CD4-positive, alpha-beta T cell treated with Interleukin-2 at 100 ng/mL for 4 hours (primary cell): ENCODE data around the gene XNDC1N.
A peak's percentile ranks its signal among the peaks of the same experiment; 100 is the strongest.

Experiments
- DNase-seq: peaks from one replicate; pipeline ENCODE4 v3.0.0-alpha.2; 2020; ENCODE audit warnings: low spot score

The XNDC1N gene

DNA sequence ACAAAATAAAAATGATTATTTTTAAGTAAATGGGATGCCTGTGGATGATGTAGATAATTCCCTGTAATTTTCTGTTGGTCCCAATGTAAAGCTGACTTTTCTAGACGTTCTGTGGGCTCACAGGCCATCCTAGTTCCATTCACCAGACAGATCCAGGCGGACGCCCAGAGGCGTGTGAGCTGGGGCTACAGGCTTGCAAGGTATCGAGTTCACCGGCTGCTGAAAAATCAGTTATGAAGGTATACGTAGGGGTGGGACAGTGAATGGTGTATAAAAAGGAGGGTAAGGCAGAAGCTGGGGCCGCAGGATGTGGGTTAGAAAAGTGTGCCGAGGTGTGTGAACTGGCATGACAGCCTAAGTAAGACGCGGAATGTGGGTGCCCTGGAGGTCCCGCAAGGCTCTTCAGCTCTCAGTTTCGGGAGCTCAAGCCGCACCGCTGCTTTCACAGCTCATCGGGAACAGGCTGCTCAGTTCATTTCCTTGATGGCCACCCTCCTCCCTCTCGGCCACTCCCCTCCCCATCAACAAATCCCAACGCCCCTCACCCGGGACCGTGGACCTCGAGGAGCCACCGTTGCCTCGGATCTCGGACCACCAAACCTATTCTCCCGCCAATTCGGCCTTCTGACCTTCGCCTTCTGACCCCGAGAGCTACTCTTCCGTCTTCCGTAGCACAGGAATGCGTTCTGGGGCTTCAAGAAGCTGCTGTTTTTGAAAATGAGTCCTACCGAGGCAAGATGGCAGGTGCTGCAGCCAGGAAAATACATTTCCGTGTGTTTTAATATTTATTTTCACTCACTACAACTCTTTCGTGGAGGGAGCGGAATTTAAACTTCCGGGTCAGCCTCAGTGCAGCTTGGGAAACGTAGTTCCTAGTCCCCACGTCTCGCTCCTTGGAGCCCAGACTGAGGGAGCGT lies at the start of gene XNDC1N:
TSS of gene XNDC1N (minus strand) at position 775 of the 917 bp plus-strand sequence. CDS start 5,241 bp downstream, outside the sequence.
- peak; percentile 81 for DNase-seq

GRCh38 chr11:71977743-71978418 lies 49.5 kb upstream of the XNDC1N start:
- peak; percentile 63 for DNase-seq

DNA sequence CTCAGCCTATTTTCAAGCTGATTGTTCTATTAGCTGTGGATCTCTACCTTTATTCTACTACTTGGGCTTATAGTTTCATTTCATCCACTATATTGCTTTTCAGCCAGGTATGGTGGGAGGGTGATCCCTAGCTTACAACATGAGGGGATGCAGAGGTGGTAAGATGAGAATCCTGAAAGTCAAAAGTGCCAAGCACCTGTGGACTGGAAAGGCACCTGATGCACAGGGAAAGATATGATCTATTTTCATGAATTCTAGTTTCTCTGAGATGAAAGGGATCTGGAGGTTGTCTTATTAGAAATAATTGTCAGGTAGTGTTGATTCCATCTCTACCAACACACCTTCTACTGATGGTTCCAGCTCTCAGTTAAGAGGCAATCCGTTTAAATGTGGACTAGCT lies 48.7 kb upstream of the XNDC1N start:
- DNase-seq = no peak

- DNase-seq = no peak
Measured at GRCh38 chr11:71976551-71976950, 48.2 kb upstream of the XNDC1N start.

DNA sequence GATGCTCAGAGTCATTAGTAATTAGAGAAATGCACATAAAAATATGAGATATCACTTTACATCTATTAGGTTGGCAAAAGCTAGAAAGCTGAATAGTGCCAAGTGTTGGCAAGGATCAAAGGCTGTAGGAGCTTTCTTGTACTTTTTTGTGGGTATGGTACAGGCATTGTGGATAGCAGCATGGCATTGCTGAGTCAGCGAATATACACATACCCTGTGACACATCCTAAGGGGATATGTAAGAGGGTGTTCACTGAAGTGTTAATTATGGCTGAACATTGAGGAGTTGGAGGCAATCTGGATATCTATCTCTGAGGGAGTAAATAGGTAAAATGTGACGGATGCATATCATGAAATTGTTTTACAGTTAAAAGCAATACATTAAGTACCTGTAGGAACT lies 43.3 kb upstream of the XNDC1N start:
- DNase-seq = no peak

DNA sequence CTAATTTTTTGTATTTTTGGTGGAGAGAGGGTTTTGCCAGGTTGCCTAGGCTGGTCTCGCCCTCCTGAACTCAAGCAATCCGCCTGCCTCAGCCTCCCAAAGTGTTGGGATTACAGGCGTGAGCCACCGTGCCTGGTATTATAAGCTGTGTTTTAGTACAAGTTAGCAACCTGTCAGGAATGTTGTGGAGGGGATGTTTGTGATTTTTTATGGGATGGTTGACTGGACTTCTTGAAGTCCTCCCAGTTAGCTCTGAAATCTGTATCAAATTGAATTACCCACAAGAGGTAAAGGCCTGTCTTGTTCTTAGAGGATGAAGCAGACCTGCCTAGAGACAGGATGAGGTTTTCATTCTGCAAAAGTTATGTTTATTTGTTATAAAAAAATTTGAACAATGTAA lies 36.2 kb upstream of the XNDC1N start:
- DNase-seq = no peak

- no peak for DNase-seq
Measured at GRCh38 chr11:71963468-71963867, 35.1 kb upstream of the XNDC1N start.

- no peak for DNase-seq
Measured at GRCh38 chr11:71962428-71963038, 34.1 kb upstream of the XNDC1N start.

- DNase-seq = no peak
Measured at GRCh38 chr11:71955898-71956456, 27.6 kb upstream of the XNDC1N start.

DNA sequence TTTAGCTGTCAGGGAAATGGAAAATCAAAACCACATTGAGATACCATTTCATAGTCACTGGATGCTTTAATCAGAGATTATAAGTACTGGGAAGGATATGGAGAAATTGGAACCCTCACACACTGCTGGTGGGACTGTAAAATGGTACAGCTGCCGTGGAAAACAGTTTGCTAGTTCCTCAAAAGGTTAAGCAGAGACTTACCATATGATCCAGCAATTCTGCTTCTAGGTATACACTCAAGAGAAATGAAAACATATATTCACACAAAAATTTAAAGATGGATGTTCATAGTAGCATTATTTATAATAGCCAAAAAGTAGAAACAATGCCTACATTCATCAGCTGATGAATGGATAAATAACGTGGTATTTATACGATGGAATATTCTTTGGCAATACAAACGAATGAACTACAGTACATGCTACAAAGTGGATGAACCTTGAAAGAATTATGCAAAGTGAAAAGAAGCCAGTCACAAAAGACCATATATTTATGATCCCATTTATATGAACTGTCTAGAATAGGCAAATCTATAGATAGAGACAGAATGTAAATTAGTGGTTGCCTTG lies 23.4 kb upstream of the XNDC1N start:
- DNase-seq = no peak

- DNase-seq = no peak
Measured at GRCh38 chr11:71949034-71949433, 20.6 kb upstream of the XNDC1N start.

- no peak for DNase-seq
Measured at GRCh38 chr11:71948314-71949027, 20.1 kb upstream of the XNDC1N start.

- DNase-seq = no peak
Measured at GRCh38 chr11:71947498-71947897, 19.1 kb upstream of the XNDC1N start.

DNA sequence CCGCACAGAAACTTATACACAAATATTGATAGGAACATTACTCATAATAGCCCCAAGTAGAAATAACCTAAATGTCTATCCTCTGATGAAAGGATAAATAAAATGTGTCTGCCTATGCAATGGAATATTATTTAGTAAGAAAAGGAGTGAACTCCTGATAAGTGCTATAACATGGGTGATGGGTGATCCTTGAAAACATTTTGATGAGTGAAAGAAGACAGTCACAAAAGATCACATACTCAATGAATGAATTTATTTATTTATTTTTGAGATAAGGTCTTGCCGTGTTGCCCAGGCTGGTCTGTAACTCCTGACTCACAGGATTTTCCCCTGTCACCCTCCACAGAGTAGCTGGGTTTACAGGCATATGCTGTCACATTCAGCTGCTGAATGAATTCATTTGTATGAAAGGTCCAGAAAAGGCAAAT lies 17.8 kb upstream of the XNDC1N start:
- no peak for DNase-seq

DNA sequence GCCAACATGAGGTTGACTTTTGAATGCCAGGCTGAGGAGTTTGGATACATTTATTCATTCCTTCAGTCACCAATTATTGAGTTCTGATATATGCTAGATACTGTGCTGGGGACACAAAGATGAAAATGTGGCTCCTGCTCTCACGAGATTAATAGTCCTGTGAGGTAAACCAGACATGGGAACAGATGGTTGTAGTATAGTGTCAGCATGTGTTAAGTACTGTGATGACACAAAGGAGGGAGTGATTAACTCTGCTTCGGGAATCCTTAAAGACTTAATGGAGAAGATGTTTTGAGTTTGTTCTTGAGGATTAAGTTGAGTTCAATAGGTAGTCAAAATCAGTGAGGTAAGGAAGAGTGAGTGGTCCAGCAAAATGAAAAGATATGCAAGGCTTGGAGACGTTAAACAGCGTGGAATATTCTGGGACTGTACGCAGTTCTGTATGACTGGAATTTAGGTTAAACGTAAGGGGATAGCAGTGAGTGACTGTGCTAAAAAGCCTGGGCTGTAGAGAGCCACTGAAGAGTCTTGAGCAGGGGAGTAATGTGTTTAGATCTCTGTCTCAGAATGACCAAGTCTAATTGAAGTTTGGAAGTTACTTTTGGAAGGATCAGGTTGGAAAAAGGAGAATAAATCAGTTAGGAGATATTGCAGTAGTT lies 12.3 kb upstream of the XNDC1N start:
- no peak for DNase-seq

GRCh38 chr11:71937826-71938225 lies 9.4 kb upstream of the XNDC1N start:
- DNase-seq = no peak

DNA sequence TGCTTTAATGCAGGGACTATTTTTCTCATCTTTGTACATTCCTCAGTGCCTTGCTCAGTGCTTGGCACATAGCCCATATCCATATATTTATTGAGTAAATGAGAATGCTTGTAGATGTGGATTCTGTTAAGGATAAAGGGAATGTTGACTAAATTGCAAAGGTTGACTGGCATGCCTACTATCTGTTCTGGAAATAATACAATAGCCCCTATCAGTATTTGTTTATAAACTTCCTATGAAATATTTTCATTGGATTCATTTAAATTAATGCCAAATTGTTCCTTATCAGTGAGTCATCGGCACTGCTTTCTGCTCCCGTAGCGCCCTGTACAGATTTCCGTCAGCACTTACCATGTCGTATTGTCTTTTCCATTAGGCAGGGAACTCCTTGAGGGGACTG lies 8.4 kb upstream of the XNDC1N start:
- DNase-seq = no peak

DNA sequence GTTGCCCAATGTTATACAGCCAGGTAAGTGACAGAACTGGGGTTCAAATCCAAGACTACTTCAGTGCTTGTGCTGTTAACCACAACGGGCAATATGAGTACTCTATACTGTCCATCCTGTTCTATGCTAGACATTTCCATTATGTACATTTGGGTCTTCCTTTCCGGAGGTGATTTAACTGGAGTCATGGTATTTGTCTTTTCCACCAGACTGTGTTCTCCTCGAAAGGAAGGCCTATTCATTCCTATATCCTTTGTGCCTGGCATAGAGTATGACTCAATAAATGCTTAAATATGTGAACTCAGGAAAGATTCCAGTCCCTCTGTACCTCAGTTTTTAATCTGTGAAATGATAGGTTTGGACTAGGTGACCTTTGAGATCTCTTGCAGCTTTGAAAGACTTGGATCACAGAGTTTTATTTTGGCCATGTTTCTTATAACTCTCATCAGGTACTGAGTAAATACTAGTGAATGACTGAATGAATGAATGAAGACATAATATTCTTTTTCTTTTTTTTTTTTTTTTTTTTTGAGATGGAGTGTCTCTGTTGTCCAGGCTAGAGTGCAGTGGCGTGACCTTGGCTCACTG lies 7.0 kb upstream of the XNDC1N start:
- DNase-seq = no peak

DNA sequence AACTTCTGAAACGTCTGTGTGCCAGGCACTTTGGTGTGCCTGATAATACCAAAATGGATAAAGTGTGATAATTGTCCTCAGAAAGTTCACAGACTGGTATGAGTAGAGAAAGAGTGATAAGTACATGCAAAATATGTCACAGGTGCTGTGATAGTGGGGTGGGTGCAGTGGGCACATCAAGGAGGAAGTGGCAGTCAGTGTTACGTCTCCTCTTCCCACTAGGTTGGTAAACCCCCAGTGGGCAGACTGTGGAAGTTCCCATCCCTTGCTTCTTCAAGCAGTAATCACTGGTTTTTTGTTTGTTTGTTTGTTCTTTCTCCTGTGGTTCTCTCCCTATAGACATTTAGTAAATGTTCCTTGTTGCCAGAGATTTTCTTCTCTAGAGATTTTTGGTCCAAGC lies 5.8 kb upstream of the XNDC1N start:
- no peak for DNase-seq

GRCh38 chr11:71933141-71933933 lies 4.9 kb upstream of the XNDC1N start:
- no peak for DNase-seq
